HG03108 (cell line): ENCODE results near the gene SSNA1.
A peak's percentile ranks its signal among the peaks of the same experiment; 100 is the strongest.

ENCODE experiments used
- ATAC-seq: cut with Tn5 transposase; IDR thresholded peaks from one replicate; pipeline ENCODE4 v1.9.1; 2021; ENCODE audit warnings: moderate library complexity; ENCODE audit not compliant: unreplicated experiment

The SSNA1 gene

DNA sequence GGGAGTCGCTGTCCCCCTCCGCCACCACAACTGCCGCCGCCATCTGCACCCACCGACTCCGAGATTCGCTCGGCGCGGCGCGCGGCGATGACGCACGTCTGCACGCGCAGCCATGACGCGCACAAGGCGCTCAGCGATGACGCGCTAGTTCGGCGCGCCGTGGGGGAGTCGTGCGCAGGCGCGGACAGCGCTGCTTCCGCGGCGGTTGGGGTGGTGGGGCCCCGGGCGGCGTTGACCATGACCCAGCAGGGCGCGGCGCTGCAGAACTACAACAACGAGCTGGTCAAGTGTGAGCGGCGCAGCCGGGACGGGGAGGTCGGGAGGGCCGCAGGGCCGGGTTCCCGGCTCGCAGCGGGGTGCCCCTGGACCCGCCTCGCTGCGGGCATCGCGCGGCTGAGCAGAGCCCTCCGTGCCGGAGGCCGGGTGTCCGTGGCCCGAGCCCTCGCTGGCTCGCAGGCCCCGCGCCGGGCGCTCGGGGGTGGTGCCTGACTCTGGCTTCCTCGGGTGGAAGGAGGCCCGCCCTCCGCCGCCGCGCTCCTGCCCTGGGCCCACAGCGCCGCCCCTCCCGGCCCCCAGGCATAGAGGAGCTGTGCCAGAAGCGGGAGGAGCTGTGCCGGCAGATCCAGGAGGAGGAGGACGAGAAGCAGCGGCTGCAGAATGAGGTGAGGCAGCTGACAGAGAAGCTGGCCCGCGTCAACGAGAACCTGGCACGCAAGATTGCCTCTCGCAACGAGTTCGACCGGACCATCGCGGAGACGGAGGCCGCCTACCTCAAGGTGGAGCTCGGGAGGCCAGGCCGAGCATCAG, at the start of gene SSNA1, which contains the start of gene ANAPC2:
Gene SSNA1, plus strand, starts transcription at position 187 of the 807 bp plus-strand sequence. Its CDS starts 51 bp downstream, at position 238.
Gene ANAPC2, minus strand, starts transcription at position 71 of the 807 bp plus-strand sequence. Its CDS starts 28 bp downstream, at position 43.
- ATAC-seq = peak; percentile 57

DNA sequence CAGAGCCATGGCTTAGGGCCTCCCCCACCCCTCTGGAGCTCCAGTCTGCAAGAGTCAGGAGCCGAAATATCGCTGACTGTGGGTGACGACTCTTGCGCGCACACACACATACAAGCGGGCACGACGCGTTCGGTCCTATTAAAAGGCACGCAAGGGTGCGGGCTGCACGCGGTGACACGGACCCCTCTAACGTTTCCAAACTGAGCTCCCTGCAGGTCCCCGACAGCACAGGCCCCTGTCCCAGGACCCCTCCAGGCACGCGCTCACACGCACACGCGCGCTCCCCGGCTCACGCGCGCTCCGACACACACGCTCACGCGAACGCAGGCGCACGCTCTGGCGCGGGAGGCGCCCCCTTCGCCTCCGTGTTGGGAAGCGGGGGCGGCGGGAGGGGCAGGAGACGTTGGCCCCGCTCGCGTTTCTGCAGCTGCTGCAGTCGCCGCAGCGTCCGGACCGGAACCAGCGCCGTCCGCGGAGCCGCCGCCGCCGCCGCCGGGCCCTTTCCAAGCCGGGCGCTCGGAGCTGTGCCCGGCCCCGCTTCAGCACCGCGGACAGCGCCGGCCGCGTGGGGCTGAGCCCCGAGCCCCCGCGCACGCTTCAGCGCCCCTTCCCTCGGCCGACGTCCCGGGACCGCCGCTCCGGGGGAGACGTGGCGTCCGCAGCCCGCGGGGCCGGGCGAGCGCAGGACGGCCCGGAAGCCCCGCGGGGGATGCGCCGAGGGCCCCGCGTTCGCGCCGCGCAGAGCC, 49.6 kb upstream of the SSNA1 start, which contains the start of gene GRIN1:
Gene GRIN1, plus strand, starts transcription at position 433 of the 746 bp plus-strand sequence. CDS start 333 bp downstream, outside the sequence.
- no peak for ATAC-seq

- no peak for ATAC-seq
Measured at GRCh38 chr9:137139468-137140150, 48.9 kb upstream of the SSNA1 start.

GRCh38 chr9:137140151-137141012, 48.1 kb upstream of the SSNA1 start:
- ATAC-seq = no peak

- ATAC-seq = no peak
Measured at GRCh38 chr9:137141050-137141810, 47.2 kb upstream of the SSNA1 start.

GRCh38 chr9:137141976-137142936, 46.2 kb upstream of the SSNA1 start:
- no peak for ATAC-seq

DNA sequence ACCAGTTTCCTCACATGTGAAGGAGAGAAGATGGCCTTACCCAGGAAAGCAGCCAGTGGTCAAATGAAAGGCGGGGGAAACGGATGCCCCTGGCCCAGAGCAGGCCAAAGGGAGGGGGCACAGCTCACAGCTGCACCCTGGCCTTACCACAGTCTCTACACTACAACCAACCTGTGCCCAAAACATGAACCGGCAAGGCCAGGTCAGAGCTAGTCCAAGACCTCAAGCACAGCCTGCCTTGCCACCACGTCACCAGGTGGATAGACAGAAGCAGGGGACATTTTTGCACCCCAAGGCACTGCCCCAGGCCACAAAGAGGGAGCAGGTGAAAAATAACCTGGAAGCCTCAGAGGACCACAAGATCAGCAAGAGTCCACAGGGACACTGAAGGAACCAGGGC, 45.0 kb upstream of the SSNA1 start:
- ATAC-seq = no peak

GRCh38 chr9:137145731-137146526, 42.5 kb upstream of the SSNA1 start:
- no peak for ATAC-seq

DNA sequence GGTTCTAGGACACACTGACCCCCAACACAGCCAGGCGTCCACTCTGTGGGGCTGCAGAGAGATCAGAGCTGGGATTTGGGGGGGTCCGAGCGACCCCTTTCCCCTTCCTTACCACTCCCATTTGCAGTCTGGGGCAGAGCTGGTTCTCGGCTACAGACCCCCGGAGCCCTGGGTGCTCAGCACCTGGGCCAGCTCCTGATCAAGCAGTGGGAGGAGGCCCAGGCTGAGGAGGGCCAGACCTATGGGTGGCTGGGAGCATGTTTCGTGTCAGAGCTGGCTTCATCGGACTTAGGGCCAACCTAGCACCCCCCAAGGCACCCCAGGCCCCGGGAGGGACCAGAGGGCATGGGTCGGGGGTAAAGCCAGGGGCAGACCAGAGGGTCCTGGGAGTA, 42.0 kb upstream of the SSNA1 start:
- ATAC-seq = no peak

DNA sequence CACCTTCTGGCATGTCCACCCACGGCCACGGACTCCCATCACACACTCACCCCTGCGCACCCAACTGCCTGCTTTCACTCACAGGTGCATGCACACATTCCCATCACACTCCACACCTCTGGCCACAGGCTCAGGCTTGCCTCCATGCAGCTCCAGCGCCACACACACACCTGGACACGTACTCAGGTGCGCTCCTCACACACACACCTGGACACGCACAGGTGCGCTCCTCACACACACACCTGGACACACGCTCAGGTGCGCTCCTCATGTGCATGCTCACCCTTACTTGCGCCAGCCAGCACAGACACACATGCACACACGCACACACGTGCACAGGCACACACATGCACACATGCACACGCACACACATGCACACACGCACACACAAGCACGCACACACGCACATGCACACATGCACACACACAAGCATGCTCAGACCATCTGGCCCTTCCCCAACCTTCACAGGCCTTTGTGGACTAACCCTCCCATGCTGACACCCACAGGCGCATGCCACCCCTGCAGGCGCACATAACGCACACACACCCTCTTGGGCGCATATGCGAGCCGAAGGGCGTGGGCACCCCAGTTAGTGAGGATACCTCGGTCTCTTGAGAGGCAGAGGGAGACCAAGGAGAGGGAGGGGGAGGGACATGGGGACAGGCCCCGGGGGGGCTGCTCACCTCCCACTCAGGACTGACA, 41.2 kb upstream of the SSNA1 start:
- ATAC-seq = no peak

DNA sequence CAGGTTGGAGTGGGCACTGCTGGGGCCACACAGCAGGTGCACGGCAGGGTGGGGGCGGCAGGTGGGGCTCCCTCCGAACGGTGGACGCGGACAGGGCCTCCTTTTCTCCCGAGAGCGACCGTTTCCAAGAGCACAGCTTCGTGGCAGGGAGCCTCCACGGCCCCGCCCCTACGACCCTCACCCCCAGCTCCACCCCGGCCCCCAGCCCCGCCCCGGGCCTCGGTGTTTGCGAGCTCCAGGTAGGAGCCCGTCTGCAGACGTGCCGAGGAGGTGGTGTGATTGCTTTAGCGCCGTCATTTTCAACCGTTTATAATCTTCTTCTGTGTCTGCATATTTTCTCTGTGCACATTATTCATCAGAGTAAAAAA, 40.7 kb upstream of the SSNA1 start:
- no peak for ATAC-seq

DNA sequence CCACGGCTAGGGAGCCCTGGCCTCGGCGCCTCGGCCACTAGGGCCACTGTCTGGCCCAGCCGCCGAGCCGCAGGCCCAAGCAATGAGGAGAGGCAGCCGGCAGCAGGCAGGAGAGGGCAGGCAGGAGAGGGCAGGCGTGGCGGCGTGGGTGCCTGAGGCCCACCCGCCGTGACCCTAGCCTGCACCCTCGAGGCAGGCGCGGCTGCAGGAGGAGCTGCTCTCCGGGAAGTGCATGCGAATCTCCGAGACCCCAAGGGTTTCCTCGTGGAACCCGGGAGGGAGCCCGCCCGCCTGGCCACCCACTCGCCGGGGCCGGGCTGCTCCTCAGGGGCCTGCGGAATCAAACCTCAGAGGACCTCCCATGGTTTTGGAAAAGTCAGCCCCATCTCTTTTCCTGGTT, 40.2 kb upstream of the SSNA1 start:
- no peak for ATAC-seq

GRCh38 chr9:137148661-137149060, 39.8 kb upstream of the SSNA1 start:
- no peak for ATAC-seq

- no peak for ATAC-seq
Measured at GRCh38 chr9:137149363-137149762, 39.1 kb upstream of the SSNA1 start.

GRCh38 chr9:137149942-137150616, 38.4 kb upstream of the SSNA1 start:
- ATAC-seq = peak; percentile 20

GRCh38 chr9:137150617-137151457, 37.6 kb upstream of the SSNA1 start:
- peak; percentile 36 for ATAC-seq
